Common myeloid progenitor, CD34-positive (primary cell): Measurements from ENCODE around the gene SENP6.
"Not testable (repeated sequence)": the region's sequence is repeated elsewhere in the genome, so short reads cannot be mapped to it uniquely, and the experiment has no call there.

Source experiments
- CTCF ChIA-PET: fragments of 350-600 bp; sonication (Branson Sonifier 250); formaldehyde crosslinking; loops from one replicate; lab custom pipeline; 2021; ENCODE audit warnings: antibody characterized with exemption; lab: Charles Lee
- POLR2A ChIA-PET: fragments of 350-600 bp; sonication (Branson Sonifier 250); formaldehyde crosslinking; loops from one replicate; lab custom pipeline; 2021; ENCODE audit warnings: antibody characterized with exemption; lab: Charles Lee
- DNase-seq, 3 donors: peaks; one replicate each; pipeline versions ENCODE4 v3.0.0 to v3.0.0-alpha.2; 2013
- H3K27ac ChIP-seq, 2 experiments: 1 replicate in 1 of 2; 2 replicates in 1 of 2; pipeline ENCODE4 v1.7.0; 2013; ENCODE audit warnings: inconsistent platforms in 2 of 2, low read length in 2 of 2, mild to moderate bottlenecking in 2 of 2, low read depth in 1 of 2, moderate library complexity in 1 of 2; ENCODE audit not compliant: severe bottlenecking in 2 of 2, insufficient read depth in 1 of 2, poor library complexity in 1 of 2
- H3K27me3 ChIP-seq, 5 experiments: replicated peaks in 2 of 5; 1 replicate in 3 of 5; 2 replicates in 2 of 5; pipeline versions ENCODE4 v1.6.1 to v1.7.0; 2013; ENCODE audit warnings: low read length in 4 of 5, mild to moderate bottlenecking in 2 of 5, moderate library complexity in 2 of 5, inconsistent platforms in 1 of 5; ENCODE audit not compliant: insufficient read depth in 5 of 5, control insufficient read depth in 4 of 5
- H3K36me3 ChIP-seq, 4 experiments: 1 replicate in 2 of 4; 2 replicates in 2 of 4; pipeline versions ENCODE4 v1.6.1 to v1.7.0; 2013; ENCODE audit warnings: low read length in 3 of 4, control low read depth in 1 of 4, mild to moderate bottlenecking in 1 of 4; ENCODE audit not compliant: control insufficient read depth in 4 of 4, insufficient read depth in 4 of 4
- H3K4me1 ChIP-seq, 4 experiments: 1 replicate in 3 of 4; 2 replicates in 1 of 4; pipeline versions ENCODE4 v1.6.1 to v1.7.1; 2013; ENCODE audit warnings: low read length in 3 of 4, mild to moderate bottlenecking in 3 of 4, control low read depth in 1 of 4, inconsistent platforms in 1 of 4, moderate library complexity in 1 of 4; ENCODE audit not compliant: control insufficient read depth in 4 of 4, insufficient read depth in 4 of 4; ENCODE audit errors: control extremely low read depth in 1 of 4
- H3K4me3 ChIP-seq, 7 experiments: 1 replicate in 4 of 7; 2 replicates in 3 of 7; pipeline versions ENCODE4 v1.5.1 to v1.7.0; 2013; ENCODE audit warnings: mild to moderate bottlenecking in 7 of 7, low read length in 6 of 7, moderate library complexity in 6 of 7, inconsistent platforms in 2 of 7, low read depth in 2 of 7, control low read depth in 1 of 7; ENCODE audit not compliant: insufficient read depth in 4 of 7, control insufficient read depth in 1 of 7; ENCODE audit errors: extremely low read depth in 1 of 7
- H3K9me3 ChIP-seq, 5 experiments: 1 replicate in 4 of 5; 2 replicates in 1 of 5; pipeline versions ENCODE4 v1.6.1 to v1.7.1; 2013; ENCODE audit warnings: low read length in 4 of 5, mild to moderate bottlenecking in 2 of 5, inconsistent platforms in 1 of 5, low read depth in 1 of 5, moderate library complexity in 1 of 5; ENCODE audit not compliant: control insufficient read depth in 4 of 5, insufficient read depth in 2 of 5; ENCODE audit errors: control extremely low read depth in 1 of 5
- WGBS: methylation state at CpG from one replicate; pipeline ENCODE4 v1.1.5; 2013; ENCODE audit not compliant: insufficient coverage; 5-methylcytosine and 5-hydroxymethylcytosine counted together

Gene SENP6

DNA sequence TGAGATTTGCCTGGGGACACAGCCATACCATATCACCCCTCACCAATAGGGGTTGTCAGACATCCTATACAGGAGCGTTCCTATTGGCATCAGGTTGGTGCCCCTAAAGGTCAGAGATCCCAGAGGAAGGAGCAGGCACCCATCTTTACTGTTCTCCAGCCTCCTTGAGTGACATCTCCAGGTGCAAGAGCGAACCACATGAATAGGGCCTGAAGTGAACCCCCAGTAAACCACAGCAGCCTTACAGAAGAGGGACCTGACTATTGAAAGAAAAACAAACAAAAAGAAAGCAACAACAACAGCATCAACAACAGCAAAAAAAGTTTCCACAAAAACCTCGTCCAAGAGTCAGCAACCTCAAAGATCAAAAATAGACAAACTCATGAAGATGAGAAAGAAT, 32.7 kb upstream of the SENP6 start:
- ChIA-PET POLR2A (no interaction called here), CTCF (no interaction called here)
- Histone ChIP-seq H3K4me3 (no peak overlapping the region), H3K36me3 (no peaks in the 10 kb centered on the region), H3K27ac (no peak overlapping the region), H3K9me3 (peaks cover 0 to 12% (median 3%) of the 10 kb centered on the region in 5 experiments), H3K4me1 (no peaks in the 10 kb centered on the region), H3K27me3 (peaks cover 0 to 2% (median 0%) of the 10 kb centered on the region in 5 experiments)
- WGBS = 100% methylated on average over 2 of the region's 3 CpGs
- no peak for DNase-seq

DNA sequence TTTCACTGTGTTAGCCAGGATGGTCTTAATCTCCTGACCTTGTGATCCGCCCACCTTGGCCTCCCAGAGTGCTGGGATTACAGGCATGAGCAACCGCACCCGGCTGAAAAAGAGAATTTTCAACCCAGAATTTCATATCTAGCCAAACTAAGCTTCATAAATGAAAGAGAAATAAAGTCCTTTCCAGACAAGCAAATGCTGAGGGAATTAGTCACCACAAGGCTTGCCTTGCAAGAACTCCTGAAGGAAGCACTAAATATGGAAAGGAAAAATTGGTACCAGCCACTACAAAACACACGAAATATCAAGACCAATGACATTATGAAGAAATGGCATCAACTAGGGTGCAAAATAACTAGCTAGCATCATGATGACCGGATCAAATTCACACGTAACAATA, 31.0 kb upstream of the SENP6 start:
- POLR2A ChIA-PET, H3K4me3 ChIP-seq, H3K4me1 ChIP-seq, H3K27me3 ChIP-seq, DNase-seq, H3K36me3 ChIP-seq, H3K27ac ChIP-seq, CTCF ChIA-PET: not testable (repeated sequence)
- H3K9me3 ChIP-seq = peaks cover 0 to 12% (median 3%) of the 10 kb centered on the region in 5 experiments
- WGBS = no CpG with 5 or more reads among the region's 6 CpGs

DNA sequence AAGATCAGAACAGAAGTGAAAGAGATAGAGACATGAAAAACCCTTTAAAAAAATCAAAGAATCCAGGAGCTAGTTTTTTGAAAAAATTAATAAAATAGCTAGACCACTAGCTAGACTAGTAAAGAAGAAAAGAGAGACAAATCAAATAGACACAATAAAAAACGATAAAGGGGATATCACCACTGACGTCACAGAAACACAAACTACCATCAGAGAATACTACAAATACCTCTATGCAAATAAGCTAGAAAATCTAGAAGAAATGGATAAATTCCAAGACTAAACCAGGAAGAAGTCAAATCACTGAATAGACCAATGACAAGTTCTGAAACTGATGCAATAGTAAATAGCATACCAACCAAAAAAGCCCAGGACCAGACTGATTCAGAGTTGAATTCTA, 29.6 kb upstream of the SENP6 start:
- DNase-seq = no peak
- Histone ChIP-seq H3K36me3 (no peaks in the 10 kb centered on the region), H3K9me3 (peaks cover 0 to 2% (median 0%) of the 10 kb centered on the region in 5 experiments), H3K4me1 (no peaks in the 10 kb centered on the region), H3K4me3 (no peak overlapping the region), H3K27me3 (peaks cover 0 to 2% (median 0%) of the 10 kb centered on the region in 5 experiments), H3K27ac (no peak overlapping the region)
- ChIA-PET POLR2A (no interaction called here), CTCF (interaction anchor here (1.1 kb wide), 1 partner anchor 9 kb away, joined by 4 read pairs; no protein-coding TSS in a partner anchor)
- no CpG with 5 or more reads among the region's 2 CpGs for WGBS

DNA sequence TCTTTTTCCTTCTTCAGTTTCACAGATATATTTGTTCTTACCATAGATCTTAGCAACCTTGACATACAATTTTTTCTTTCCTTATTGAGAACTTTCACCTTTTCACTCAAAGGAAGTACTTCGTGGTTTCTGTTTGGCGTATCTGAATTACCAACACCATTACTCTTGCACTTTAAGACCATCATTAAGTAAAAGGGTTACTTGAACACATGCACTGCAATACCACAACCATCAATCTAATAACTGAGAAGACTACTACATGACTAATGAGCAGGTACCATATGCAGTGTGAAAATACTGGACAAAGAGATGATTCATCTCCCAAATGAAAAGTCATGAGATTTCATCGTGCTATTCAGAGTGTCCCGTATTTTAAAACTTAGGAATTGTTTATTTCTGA, 21.7 kb upstream of the SENP6 start:
- no peak overlapping the region for H3K4me3 ChIP-seq
- H3K4me1 ChIP-seq = peaks cover 0 to 2% (median 0%) of the 10 kb centered on the region in 4 experiments
- peak in 2 of 3 donors; percentile 34 to 51 for DNase-seq
- no peak overlapping the region for H3K27ac ChIP-seq
- no peaks in the 10 kb centered on the region for H3K36me3 ChIP-seq
- POLR2A ChIA-PET = no interaction called here
- WGBS = 52% methylated on average over 4 of the region's 4 CpGs
- peaks cover 0 to 1% (median 0%) of the 10 kb centered on the region in 5 experiments for H3K9me3 ChIP-seq
- CTCF ChIA-PET = no interaction called here
- peaks cover 0 to 3% (median 0%) of the 10 kb centered on the region in 5 experiments for H3K27me3 ChIP-seq

- H3K27me3 ChIP-seq = peaks cover 0 to 3% (median 0%) of the 10 kb centered on the region in 5 experiments
- H3K4me1 ChIP-seq = peaks cover 0 to 2% (median 0%) of the 10 kb centered on the region in 4 experiments
- ChIA-PET CTCF (interaction anchor here (0.6 to 1.0 kb wide), 2 partner anchors 21 to 40 kb away, joined by 3 read pairs; no protein-coding TSS in a partner anchor), POLR2A (interaction anchor here (0.5 kb wide), 1 partner anchor 44 kb away, joined by 3 read pairs; no protein-coding TSS in a partner anchor)
- WGBS = no CpG with 5 or more reads among the region's 1 CpG
- H3K27ac ChIP-seq = no peak overlapping the region
- peaks cover 0 to 1% (median 0%) of the 10 kb centered on the region in 5 experiments for H3K9me3 ChIP-seq
- H3K4me3 ChIP-seq = no peak overlapping the region
- no peaks in the 10 kb centered on the region for H3K36me3 ChIP-seq
- no peak for DNase-seq
Measured at GRCh38 chr6:75581231-75581630, 20.4 kb upstream of the SENP6 start.

DNA sequence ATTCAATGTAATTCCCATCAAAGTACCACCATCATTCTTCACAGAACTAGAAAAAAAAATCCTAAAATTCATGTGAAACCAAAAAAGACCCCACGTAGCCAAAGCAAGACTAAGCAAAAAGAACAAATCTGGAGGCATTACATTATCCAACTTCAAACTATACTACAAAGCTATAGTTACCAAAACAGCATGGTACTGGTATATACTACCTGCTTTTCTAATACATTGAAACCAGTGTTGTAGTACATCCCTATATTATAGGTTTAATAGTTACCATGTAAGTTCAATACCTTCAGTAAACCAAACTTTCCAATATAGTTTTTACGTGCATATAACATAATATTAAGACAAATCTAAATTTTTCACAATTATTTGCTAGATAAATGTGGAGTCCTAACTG, 17.1 kb upstream of the SENP6 start:
- H3K27ac ChIP-seq, H3K27me3 ChIP-seq, POLR2A ChIA-PET, H3K4me3 ChIP-seq, H3K36me3 ChIP-seq, DNase-seq, H3K4me1 ChIP-seq, H3K9me3 ChIP-seq: not testable (repeated sequence)
- no CpG with 5 or more reads among the region's 2 CpGs for WGBS
- CTCF ChIA-PET = interaction anchor here (2.0 kb wide), 1 partner anchor 13 kb away, joined by 6 read pairs; no protein-coding TSS in a partner anchor

- Histone ChIP-seq H3K27ac (no peak overlapping the region), H3K27me3 (peaks cover 0 to 2% (median 0%) of the 10 kb centered on the region in 5 experiments), H3K4me1 (no peaks in the 10 kb centered on the region), H3K4me3 (no peak overlapping the region), H3K36me3 (no peaks in the 10 kb centered on the region), H3K9me3 (peaks cover 0 to 1% (median 0%) of the 10 kb centered on the region in 5 experiments)
- ChIA-PET CTCF (no interaction called here), POLR2A (no interaction called here)
- DNase-seq = no peak
- no CpG with 5 or more reads among the region's 2 CpGs for WGBS
Measured at GRCh38 chr6:75588948-75589347, 12.7 kb upstream of the SENP6 start.
